Left renal cortex interstitium (tissue), 4 donors: ENCODE results near the gene PLEKHA7. TPM values are rescaled to one million over a fixed set of nuclear protein-coding genes. Genes with fewer than 3 reads are reported as not detected.
"Not testable (repeated sequence)": the region's sequence is repeated elsewhere in the genome, so short reads cannot be mapped to it uniquely, and the experiment has no call there.

Experiments
- DNase-seq, 4 donors: peaks; one replicate each; pipeline ENCODE4 v3.0.0-alpha.2; 2013; ENCODE audit warnings: low read depth in 4 of 4, low spot score in 2 of 4, missing footprints in 1 of 4
- polyA plus RNA-seq, 4 donors: library from polyadenylated mRNA; unstranded; fragments of 120-200 nt; gene quantifications; one replicate each; pipeline ENCODE4 v1.2.1, GENCODE V29; 2013; ENCODE audit not compliant: insufficient read length in 4 of 4

PLEKHA7 gene
- polyA plus RNA-seq, 4 donors, result 34.0 to 59.3 (median 50.9) TPM

DNA sequence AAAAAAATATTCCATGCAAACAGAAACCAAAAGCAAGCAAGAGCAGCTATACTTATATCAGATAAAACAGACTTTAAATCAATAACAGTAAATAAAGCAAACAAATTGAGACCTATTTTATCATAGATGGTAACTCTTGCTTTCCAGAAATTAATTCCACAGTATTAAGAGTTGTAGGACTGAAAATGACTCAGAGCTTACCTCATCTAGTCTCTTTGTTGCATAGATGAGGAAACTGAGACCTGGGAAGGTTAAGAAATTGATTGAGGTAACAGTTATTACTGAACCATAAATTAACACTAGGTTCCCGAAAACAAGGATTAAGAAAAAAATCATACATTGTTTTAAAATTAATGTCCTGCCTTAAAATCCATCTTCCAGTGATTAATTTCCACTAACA is 123.8 kb downstream of the PLEKHA7 start:
- no peak for DNase-seq

DNA sequence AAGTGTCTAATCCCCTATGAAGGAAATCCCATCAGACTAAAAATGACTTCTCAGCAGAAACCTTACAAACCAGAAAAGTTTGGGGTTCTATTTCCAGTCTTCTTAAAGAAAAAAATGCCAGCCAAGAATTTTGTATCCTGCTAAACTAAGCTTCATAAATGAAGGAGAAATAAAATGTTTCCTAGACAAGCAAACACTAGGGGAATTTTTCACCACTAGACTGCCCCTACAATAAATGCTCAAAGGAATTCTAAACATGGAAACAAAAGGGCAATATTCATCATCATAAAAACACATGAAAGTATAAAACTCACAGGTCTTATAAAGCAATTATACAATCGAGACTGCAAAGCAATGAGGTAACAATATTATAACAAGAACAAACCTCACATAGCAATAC is 124.3 kb downstream of the PLEKHA7 start:
- no peak for DNase-seq

DNA sequence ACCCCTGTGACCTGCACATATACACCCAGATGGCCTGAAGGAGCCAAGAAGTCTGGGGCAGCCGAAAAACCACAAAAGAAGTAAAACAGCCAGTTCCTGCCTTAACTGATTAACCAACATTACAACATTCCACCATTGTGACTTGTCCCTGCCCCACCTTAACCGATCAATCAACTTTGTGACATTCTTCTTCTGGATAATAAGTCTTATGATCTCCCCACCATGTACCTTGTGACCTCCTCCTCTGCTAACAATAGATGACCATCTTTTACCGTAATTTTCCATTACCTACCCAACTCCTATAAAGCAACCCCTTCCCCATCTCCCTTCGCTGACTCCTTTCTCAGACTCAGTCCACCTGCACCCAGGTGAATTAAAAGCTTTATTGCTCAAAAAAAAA is 125.2 kb downstream of the PLEKHA7 start:
- DNase-seq, result not testable (repeated sequence)

DNA sequence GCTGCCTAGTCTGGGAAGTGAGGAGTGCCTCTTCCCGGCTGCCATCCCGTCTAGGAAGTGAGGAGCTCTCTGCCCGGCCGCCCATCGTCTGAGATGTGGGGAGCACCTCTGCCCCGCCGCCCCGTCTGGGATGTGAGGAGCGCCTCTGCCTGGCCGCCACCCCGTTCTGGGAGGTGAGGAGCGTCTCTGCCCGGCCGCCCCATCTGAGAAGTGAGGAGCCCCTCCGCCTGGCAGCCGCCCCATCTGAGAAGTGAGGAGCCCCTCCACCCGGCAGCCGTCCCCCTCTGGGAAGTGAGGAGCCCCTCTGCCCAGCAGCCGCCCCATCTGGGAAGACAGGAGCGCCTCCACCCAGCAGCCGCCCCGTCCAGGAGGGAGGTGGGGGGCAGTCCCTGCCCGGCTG is 126.3 kb downstream of the PLEKHA7 start:
- DNase-seq, result not testable (repeated sequence)

DNA sequence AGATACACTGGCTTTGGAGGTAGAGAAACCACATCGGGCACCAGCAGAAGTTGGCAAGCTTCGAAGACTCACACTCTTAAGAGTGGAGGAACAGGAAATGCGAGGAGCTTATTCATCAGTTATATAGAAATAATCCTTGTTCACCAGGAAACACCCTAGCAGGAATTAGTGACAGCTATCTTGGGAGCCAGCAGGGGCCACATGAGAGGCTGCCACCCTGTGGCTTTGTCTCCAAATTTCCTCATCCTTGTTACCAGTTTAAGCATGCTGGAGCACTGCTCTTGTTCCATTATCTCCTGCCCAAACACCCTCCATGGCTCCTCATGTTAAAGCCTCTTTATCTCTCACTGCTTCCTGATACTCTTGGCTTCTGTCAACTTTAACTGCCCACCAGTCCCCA is 131.0 kb downstream of the PLEKHA7 start:
- no peak for DNase-seq

DNA sequence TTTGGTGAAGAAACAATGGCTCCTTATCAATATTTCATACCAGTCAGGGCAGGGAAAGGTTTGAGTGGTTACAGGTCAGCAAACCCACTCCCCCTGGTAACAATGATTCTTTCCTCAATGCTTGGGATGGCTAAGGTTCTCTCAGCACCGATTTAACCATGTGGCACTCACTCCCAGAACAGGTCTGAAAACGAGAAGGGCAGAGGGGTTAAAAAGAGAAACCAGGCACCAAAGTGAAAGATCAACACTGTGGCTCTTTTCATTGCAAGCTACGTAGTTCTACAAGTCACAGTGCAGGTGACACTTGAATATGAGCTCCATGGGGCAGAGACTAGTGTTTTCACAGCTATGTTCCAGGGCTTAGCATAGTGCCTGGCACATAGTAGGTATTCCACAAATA is 132.4 kb downstream of the PLEKHA7 start:
- no peak for DNase-seq

DNA sequence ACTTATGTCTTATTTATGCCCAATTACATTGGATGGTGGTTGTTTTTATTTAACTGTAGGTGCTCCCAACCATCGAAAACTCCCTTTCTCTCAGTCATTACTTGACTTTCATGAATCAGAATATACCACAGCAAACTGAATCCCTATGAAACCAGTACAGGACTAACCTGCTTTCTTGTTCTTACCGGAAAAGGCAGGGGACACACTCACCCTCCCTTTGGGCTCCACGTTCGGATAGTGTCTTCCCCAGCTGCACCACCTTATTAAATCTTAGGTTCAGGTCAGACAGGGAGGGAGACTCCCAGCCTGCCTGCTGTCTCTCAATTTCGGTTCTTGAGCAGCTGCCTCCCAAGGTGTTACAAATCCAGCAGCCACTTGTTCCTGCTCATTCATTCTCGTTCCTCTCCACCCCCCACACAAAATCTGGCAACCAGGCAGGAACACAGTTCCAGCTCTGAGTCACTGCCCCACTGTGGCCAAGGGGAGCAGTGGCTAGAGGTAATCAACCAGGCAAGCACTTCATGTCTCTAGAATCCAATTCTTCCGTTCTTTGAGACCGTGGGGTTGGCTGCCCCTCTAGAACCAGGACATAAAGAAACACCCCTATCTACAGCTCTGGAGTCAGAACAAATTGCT is 133.0 kb downstream of the PLEKHA7 start:
- no peak for DNase-seq

DNA sequence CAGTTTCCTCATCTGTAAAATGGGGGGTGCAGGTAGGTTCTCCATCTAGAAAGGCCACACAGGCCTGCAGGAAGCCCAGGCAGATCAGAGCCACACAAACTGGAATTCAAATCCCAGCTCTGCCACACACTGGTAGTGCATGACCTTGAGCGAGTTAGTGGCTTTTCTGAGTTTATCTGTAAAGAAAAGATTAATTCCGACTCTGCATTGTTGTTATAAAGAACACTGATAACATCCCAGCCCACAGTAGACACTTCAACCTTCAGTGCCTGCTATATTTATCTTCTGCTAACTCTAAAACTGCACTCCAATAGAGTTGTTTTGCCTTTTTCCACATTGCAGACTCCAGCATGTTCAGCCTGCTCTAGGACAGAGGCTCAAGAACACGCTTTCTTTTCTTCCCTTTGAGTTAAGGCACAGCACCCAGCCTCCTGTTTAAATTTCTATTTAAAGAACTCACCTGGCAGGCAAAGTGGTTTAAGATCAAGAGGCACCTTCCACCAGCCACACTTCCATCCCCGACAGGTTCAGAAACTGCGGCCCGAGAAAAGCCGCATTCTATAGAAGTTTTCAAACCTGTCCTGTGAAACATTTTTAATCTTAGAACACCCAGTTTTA is 133.9 kb downstream of the PLEKHA7 start:
- no peak for DNase-seq

DNA sequence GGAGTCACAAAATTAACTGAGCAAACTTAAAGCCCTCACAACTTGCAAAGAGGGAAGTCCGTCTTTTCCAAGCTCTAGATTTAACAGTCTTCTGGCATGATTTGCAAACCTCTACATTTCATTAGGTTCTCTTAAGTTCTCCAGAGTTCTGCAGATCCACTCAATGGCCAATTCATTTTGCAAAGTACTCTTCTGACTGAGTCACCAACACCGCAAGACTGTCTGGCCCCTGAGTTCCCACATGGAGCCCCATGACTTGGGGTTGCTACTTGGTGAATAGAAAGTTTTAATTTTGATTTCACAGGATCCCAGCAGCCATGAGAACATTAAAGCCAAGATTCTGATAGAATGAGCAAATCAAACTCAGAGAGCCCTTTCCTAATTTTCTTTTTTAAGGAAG is 134.5 kb downstream of the PLEKHA7 start:
- no peak for DNase-seq

DNA sequence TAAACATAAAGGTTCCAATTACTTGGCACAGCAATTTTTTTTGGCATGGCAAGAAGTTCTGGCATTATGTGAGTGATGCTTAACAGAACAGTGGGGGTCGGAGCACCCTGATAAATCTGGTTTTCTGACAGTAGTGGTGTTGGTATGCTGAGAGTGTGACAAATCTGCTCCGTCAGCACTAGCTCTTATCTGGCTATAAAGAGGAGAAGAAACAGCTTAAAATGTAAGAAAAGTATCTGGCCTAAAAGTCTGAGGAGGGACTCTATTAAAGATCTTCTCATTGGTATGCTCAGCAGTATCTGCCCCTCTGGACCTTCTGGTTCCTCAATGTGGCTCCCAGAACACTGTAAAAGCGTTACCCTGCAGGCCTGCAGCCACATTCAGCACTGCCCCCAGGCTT is 137.4 kb downstream of the PLEKHA7 start:
- DNase-seq, result no peak

DNA sequence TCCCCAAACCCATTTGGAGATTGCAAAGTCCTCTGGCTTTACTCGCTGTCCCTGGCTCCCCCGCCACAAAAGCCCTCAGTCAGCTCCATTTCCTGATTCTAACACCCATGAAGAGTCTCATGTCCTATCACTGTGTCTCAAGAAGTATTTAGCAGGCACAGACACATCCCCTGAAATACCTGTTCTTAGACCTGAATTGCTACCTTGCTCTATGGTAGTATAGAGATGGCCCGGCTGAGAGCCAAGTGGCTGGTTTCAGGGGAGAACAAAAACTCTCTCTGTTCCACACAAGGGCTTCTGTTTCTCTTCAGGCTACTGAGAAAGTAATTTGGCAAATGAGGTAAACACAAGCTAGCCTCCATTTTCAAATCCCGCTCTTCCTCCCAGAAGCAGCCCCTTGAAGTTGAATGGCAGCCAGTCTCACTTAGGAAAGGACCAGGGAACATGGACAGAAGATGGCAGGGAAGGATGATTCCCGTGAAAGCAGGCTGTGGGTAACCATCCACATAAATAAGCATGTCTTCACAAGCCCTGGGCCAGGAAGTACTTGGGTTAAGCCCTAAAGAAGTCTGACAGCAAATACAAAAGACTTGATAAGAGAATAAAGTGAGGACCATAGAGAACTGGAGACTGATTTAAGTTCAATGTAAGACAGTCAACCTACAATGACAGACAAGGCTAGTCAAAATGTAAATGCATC is 138.0 kb downstream of the PLEKHA7 start:
- DNase-seq, result no peak

DNA sequence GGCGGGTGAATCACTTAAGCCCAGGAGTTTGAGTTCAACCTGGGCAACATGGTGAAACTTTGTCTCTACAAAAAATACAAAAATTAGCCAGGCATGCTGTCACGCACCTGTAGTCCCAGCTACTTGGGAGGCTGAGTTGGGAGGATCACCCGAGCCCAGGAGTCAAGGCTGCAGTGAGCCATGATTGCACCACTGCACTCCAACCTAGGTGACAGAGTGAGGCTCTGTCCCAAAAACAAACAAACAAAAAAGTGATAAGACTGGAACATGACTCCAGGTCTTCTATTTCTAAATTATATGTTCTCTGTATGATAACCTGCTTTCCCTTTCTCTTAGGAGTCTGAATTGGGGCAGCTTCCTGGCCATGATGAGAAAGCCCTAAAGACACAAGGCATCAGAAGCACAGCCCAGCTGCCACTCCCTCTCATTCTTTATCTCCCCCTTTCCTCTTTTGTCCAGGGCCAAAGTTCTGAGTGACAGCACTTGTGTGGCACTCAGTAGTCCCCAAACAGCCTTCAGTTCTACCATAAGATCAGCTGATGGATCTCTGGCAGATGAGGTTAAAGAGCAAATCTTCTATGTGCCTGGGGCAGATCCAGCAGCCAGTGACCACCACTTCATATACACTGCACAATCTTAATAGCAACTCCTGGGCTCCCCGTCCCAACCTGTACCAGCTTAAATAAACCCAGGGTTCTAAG is 139.8 kb downstream of the PLEKHA7 start:
- DNase-seq, result no peak

DNA sequence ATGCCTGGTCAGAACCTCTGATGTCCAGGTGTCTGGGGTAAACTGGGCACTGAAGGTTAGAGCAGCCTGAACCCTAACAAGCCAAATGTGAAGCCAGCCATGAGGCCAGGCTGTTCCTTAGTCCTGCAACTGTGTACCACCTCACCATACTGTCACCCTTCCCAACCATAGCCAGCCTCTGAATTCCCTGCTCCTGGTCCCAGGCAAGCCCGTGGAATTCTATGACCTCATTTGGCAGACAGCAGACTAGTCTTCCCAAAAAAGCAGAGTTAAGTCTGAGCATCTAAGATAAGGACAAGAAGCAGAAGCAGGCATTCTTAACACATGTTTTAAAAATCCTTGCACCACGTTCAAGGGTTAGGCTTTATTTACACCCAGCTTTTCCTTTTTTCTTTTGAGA is 140.9 kb downstream of the PLEKHA7 start:
- DNase-seq, result no peak

DNA sequence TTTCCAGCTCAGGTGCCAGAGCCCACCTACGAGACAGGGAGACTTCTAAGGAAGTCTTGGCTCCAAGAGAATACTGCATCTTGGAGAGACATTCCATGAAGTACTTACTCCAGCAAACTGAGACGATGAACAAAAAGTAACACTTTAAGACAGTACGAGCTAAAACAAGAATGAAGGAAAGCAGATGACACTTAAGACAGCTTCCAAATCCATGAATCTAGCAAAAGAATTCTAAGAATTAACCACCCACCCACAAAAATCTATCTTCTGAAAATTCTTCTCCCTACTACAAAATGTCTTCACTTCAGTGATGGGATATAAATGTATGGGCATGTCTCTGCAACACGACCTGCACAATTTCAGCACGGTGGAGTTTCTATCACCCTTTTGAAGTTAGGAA is 142.8 kb downstream of the PLEKHA7 start:
- no peak for DNase-seq

DNA sequence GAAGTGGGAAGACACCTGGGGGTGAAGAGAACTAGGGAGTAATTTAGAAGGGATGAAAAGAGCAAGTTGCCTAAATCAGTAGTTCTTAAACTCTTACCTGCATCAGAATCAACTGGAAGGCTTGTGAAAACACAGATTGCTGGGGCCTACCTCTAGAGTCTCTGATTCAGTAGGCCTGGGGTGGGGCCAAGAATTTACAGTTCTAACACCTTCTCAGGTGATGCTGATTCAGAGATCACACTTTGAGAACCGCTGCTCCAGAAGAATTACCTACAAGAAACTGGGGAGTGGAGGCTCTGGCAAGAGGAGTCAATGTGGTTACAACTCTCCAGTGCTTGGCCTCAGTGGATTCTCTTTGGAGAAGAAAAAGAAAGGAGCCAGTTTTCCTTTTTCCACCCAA is 147.1 kb downstream of the PLEKHA7 start:
- no peak for DNase-seq

DNA sequence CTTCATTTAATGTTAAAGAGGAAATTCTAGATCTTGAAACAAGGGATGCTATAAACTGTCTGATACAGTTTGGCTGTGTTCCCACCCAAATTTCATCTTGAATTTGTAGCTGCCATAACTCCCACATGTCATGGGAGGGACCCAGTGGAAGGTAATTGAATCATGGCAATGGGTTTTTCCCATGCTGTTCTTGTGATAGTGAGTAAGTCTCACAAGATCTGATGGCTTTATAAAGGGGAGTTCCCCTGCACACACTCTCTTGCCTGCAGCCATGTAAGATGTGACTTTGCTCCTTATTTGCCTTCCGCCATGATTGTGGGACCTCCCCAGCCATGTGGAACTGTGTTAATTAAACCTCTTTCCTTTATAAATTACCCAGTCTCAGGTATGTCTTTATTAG is 149.8 kb downstream of the PLEKHA7 start:
- not testable (repeated sequence) for DNase-seq

DNA sequence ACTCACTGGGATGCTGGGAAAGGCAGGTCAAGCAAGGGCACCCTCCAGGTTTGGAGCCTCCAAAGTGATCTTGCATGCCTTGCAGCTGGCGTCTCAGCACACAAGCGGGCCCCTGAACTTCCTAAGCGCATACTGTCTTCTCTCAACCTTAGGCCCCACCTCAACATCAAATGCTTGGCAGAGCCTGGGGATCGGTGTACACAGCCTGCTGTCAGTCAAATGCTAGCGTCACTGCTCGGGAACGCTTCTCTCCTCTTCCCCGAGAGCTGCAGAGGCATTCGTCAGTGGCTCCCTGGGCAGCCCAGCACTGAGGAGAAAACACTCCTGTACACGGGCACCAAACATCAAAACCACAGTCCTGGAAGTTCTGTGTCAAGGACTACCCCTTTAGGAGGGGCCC is 150.8 kb downstream of the PLEKHA7 start:
- DNase-seq, result no peak

DNA sequence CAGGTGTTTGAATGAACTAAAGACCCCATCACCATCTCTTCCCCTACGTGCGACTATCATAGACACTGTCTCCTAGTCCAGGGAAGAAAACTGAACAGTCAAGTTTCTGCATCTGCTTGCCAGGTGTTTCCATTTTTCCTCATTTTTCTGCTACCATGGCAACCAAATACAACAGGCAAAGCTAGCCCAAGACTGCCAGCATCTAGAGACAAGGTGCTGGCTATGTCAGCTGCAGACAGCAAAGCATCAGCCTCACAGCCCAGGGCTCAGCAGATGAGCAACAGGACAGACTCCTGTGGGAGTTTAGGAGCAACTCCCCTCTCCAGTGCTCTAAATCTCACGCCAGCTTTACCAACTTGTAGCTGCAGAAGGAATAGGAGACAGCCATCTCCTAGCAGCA is 151.5 kb downstream of the PLEKHA7 start:
- no peak for DNase-seq

DNA sequence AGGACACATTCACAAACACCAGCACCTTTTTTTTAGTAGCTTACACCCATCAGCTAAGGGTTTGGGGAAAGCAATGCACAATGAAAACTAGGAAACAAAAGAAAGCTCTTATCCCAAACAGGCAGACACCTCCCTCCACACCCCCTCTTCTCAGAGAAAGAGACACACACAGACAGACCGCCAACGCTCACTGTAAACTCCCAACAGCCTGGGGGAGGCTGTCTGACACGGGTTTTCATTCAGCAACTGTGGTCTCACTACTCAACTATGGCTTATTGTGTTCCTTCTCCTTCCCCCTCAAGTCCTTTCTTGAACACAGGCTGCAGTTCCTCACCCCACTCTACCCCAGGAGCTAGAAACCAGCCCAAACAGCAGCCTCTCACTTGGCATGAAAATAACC is 152.4 kb downstream of the PLEKHA7 start:
- DNase-seq, result no peak

DNA sequence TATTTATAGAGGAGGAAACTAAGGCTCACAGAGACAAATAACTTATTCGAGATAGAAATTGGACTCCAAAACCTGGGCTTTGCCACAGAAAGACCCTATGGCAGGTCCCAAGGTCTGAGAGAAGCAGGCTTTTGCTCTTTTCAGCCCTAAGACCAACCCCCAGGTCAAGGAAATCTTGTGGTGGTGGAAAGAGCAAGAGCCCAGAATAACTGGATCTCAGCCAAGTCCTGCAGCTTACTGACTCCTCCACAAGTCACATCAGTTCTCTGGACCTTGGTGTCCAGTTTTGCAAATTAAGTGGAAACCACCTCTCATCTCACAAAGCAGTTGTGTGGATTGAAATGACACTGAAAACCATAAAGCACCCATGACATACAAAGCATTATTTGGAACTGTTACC is 153.6 kb downstream of the PLEKHA7 start:
- no peak for DNase-seq

DNA sequence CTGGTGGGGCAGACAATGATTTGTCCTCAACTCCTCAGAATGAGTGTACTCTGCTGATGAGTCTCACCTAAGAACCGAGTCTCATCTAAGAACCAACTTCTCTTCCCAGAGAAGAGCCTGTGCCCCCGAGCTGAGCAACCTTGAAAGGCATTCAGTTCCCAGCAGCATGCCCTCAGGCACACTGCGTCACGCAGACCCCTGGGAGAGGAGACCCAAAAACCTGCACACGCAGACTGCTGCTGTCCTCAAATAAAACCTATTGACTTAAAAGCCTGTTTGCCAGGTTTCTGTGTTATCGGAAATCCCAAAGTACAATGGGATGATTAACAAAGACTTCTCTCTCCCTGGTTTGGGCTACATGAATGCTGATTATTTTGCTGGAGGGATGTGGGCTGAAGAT is 154.6 kb downstream of the PLEKHA7 start:
- no peak for DNase-seq

DNA sequence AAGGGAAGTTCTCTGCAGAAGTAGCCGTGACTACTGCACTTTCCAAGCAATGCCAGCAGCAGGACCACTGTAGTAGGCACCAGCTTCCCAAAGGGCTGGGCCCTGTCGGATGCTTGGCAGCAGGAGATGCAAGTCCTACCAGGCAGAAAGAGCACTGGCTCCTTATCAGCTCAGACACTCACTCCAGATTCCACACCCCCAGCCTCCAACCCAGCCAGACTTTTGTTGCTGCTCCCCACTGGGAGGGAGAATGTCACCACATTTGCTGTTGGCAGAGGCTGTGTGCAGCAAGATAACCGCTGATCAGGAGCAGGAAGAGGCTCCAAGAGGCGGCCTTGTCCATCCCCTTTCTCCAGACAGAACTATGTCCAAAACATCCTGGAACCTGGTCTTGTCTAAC is 157.0 kb downstream of the PLEKHA7 start:
- no peak for DNase-seq
